ENCODE data around the gene PTGES2. TPM values are rescaled to one million over a fixed set of nuclear protein-coding genes. Genes with fewer than 3 reads are reported as not detected.

Gene PTGES2
- total and polyA plus RNA-seq, 2 of the 13 experiments (the other 11 are each of a cell fraction or from before 2014, with no cell fraction given) = 63.7 to 79.8 TPM

DNA sequence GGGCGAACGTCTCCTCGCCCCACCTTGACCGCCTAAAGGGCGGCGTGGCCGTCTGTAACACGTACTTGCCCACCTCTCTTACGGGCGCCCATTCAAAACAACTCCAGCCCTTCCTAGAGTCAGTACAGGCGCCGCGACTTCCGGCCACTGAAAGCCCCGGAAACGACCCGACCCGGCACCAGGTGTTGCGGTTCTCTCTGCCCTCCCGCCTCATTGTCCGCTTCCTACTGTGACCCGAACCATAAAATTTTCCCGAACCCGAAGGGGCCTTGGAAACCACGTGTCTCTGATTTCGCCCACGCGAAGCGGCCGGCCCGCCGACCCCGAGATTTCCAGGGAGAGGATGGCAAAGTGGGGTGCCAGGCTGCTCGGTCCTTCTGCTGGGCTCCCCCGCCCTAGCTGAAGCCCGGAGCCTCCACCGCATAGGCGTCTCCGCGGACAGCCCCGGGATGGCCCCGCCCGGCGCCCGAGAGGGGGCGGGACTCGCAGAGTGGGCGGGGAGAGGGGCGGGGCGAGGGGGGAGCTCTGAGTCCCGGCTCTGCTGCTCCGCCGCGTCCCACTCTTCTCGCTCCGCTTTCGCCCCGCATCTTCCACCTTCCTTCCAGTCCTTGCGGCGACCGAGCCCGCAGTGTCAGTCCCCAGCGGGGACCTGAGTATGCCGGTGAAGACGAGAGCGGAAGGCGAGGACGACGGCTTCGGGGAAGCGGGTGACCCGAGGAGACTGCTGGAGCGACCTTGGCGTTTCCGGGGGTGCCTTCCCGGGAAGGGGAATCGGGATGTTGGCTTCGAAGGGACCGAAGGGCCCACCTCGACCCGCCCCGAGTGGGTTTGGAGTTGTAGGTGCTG, 684 bp upstream of the PTGES2 start (continued):
- TF ChIP-seq ZNF790 (CRISPR knock-in tag; IDR thresholded peaks at IDR 0.05; ENCODE audit: borderline replicate concordance) (no peak), ZNF552 (CRISPR knock-in tag; IDR thresholded peaks at IDR 0.05; ENCODE audit: borderline replicate concordance) (0 out of 2 replicates have a peak, but pooled peaks have one; percentile 25), ETV6 (CRISPR knock-in tag; conservative IDR thresholded peaks at IDR 0.05) (no peak), RBAK (CRISPR knock-in tag; IDR thresholded peaks at IDR 0.05) (no peak), KAT2B (IDR thresholded peaks at IDR 0.05; ENCODE audit: borderline replicate concordance, low read depth, low read length) (no peak), TBX3 (IDR thresholded peaks at IDR 0.05; ENCODE audit: borderline replicate concordance) (no peak), ZNF296 (CRISPR knock-in tag; conservative IDR thresholded peaks at IDR 0.05) (no peak; the same call in 1 of the 2 replicates), ZNF879 (CRISPR knock-in tag; IDR thresholded peaks at IDR 0.05) (no peak), ZNF460 (CRISPR knock-in tag; IDR thresholded peaks at IDR 0.05; ENCODE audit: borderline replicate concordance) (no peak), SALL2 (CRISPR knock-in tag; IDR thresholded peaks at IDR 0.05) (peak; percentile 21; the same call in 1 of the 2 replicates), ZNF772 (CRISPR knock-in tag; IDR thresholded peaks at IDR 0.05) (no peak), NAIF1 (CRISPR knock-in tag; IDR thresholded peaks at IDR 0.05; ENCODE audit: borderline replicate concordance) (no peak)
- TF ChIP-seq, protein P1, sequence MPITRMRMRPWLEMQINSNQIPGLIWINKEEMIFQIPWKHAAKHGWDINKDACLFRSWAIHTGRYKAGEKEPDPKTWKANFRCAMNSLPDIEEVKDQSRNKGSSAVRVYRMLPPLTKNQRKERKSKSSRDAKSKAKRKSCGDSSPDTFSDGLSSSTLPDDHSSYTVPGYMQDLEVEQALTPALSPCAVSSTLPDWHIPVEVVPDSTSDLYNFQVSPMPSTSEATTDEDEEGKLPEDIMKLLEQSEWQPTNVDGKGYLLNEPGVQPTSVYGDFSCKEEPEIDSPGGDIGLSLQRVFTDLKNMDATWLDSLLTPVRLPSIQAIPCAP (CRISPR knock-in tag; IDR thresholded peaks at IDR 0.05; ENCODE audit: low read depth) = no peak
- TF ChIP-seq, protein P2, sequence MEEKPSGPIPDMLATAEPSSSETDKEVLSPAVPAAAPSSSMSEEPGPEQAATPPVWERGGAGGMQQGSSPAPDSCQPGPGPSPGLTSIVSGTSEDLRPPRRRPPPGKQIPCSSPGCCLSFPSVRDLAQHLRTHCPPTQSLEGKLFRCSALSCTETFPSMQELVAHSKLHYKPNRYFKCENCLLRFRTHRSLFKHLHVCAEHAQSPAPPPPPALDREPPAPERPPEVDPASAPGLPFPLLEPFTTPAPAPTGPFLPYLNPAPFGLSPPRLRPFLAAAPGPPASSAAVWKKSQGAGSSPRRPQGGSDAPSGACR (CRISPR knock-in tag; IDR thresholded peaks at IDR 0.05) = no peak
- TF ChIP-seq, protein P3, sequence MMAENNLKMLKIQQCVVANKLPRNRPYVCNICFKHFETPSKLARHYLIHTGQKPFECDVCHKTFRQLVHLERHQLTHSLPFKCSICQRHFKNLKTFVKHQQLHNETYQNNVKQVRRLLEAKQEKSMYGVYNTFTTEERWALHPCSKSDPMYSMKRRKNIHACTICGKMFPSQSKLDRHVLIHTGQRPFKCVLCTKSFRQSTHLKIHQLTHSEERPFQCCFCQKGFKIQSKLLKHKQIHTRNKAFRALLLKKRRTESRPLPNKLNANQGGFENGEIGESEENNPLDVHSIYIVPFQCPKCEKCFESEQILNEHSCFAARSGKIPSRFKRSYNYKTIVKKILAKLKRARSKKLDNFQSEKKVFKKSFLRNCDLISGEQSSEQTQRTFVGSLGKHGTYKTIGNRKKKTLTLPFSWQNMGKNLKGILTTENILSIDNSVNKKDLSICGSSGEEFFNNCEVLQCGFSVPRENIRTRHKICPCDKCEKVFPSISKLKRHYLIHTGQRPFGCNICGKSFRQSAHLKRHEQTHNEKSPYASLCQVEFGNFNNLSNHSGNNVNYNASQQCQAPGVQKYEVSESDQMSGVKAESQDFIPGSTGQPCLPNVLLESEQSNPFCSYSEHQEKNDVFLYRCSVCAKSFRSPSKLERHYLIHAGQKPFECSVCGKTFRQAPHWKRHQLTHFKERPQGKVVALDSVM (CRISPR knock-in tag; IDR thresholded peaks at IDR 0.05) = 0 out of 2 replicates have a peak, but pooled peaks have one; percentile 13
- TF ChIP-seq, protein P4, sequence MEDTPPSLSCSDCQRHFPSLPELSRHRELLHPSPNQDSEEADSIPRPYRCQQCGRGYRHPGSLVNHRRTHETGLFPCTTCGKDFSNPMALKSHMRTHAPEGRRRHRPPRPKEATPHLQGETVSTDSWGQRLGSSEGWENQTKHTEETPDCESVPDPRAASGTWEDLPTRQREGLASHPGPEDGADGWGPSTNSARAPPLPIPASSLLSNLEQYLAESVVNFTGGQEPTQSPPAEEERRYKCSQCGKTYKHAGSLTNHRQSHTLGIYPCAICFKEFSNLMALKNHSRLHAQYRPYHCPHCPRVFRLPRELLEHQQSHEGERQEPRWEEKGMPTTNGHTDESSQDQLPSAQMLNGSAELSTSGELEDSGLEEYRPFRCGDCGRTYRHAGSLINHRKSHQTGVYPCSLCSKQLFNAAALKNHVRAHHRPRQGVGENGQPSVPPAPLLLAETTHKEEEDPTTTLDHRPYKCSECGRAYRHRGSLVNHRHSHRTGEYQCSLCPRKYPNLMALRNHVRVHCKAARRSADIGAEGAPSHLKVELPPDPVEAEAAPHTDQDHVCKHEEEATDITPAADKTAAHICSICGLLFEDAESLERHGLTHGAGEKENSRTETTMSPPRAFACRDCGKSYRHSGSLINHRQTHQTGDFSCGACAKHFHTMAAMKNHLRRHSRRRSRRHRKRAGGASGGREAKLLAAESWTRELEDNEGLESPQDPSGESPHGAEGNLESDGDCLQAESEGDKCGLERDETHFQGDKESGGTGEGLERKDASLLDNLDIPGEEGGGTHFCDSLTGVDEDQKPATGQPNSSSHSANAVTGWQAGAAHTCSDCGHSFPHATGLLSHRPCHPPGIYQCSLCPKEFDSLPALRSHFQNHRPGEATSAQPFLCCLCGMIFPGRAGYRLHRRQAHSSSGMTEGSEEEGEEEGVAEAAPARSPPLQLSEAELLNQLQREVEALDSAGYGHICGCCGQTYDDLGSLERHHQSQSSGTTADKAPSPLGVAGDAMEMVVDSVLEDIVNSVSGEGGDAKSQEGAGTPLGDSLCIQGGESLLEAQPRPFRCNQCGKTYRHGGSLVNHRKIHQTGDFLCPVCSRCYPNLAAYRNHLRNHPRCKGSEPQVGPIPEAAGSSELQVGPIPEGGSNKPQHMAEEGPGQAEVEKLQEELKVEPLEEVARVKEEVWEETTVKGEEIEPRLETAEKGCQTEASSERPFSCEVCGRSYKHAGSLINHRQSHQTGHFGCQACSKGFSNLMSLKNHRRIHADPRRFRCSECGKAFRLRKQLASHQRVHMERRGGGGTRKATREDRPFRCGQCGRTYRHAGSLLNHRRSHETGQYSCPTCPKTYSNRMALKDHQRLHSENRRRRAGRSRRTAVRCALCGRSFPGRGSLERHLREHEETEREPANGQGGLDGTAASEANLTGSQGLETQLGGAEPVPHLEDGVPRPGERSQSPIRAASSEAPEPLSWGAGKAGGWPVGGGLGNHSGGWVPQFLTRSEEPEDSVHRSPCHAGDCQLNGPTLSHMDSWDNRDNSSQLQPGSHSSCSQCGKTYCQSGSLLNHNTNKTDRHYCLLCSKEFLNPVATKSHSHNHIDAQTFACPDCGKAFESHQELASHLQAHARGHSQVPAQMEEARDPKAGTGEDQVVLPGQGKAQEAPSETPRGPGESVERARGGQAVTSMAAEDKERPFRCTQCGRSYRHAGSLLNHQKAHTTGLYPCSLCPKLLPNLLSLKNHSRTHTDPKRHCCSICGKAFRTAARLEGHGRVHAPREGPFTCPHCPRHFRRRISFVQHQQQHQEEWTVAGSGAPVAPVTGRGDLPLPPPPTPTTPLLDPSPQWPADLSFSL (CRISPR knock-in tag; IDR thresholded peaks at IDR 0.05) = no peak
- TF ChIP-seq, protein P5, sequence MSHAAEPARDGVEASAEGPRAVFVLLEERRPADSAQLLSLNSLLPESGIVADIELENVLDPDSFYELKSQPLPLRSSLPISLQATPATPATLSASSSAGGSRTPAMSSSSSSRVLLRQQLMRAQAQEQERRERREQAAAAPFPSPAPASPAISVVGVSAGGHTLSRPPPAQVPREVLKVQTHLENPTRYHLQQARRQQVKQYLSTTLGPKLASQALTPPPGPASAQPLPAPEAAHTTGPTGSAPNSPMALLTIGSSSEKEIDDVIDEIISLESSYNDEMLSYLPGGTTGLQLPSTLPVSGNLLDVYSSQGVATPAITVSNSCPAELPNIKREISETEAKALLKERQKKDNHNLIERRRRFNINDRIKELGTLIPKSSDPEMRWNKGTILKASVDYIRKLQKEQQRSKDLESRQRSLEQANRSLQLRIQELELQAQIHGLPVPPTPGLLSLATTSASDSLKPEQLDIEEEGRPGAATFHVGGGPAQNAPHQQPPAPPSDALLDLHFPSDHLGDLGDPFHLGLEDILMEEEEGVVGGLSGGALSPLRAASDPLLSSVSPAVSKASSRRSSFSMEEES (CRISPR knock-in tag; IDR thresholded peaks at IDR 0.05) = peak; percentile 38; the same call in 1 of the 2 replicates
